K562 (cell line): ENCODE results near the gene NUP85. TPM values are rescaled to one million over a fixed set of nuclear protein-coding genes. Genes with fewer than 3 reads are reported as not detected.

Experiments
- ATAC-seq: fragments of 200-7000 bp; cut with Tn5 transposase; 3 replicates; pipeline ENCODE4 v1.9.1; 2020; ENCODE audit warnings: moderate library complexity
- BruUV-seq: library from RNA; stranded (reverse); fragments of 400-500 nt; replicated peaks from 2 replicates; lab custom pipeline; 2021; lab: Mats Ljungman, UMichigan
- CTCF ChIA-PET: fragments of 300-600 bp; formaldehyde crosslinking; extraction: SDS; loops from one replicate; lab custom pipeline; 2021; ENCODE audit warnings: low intra/inter-chr PET ratio; lab: Yijun Ruan, JAX
- POLR2A ChIA-PET: fragments of 300-600, 350-650 bp; sonication (Branson Sonifier 250); formaldehyde crosslinking; extraction: SDS; loops from one replicate; lab custom pipeline; 2021; ENCODE audit warnings: antibody characterized with exemption, inconsistent platforms; lab: Yijun Ruan, JAX
- DNase-seq, 4 experiments: peaks; one replicate each; pipeline versions ENCODE4 v3.0.0 to v3.0.0-alpha.2; 2011 to 2018; ENCODE audit warnings: low spot score in 3 of 4, mixed read lengths in 3 of 4; ENCODE audit errors: extremely low read depth in 1 of 4
- FAIRE-seq: peaks from 2 replicates; lab custom pipeline; 2011; peaks lifted over from hg19 to GRCh38; lab: Jason Lieb, UNC
- H2AFZ ChIP-seq: 2 replicates; pipeline ENCODE4 v1.6.0; 2011; ENCODE audit warnings: low read depth, low read length, control low read depth, inconsistent platforms
- H3K27ac ChIP-seq: fragments of 200-600 bp; 3 replicates; pipeline ENCODE4 v1.8.0; 2011; ENCODE audit warnings: low read depth, mild to moderate bottlenecking, control low read depth, inconsistent platforms, low read length, moderate library complexity, mixed read lengths; ENCODE audit errors: extremely low read depth
- H3K27me3 ChIP-seq, 2 experiments: fragments of 300-600 bp in 1 of 2; 2 replicates in 1 of 2; 3 replicates in 1 of 2; pipeline versions ENCODE4 v1.6.0 to v1.8.0; 2011; ENCODE audit warnings: inconsistent platforms in 2 of 2, low read length in 2 of 2, mild to moderate bottlenecking in 1 of 2, mixed read lengths in 1 of 2, moderate library complexity in 1 of 2; ENCODE audit not compliant: control insufficient read depth in 2 of 2, insufficient read depth in 2 of 2
- H3K36me3 ChIP-seq: fragments of 300-600 bp; 3 replicates; pipeline ENCODE4 v1.8.0; 2011; ENCODE audit warnings: mild to moderate bottlenecking, low read length, inconsistent platforms; ENCODE audit not compliant: control insufficient read depth, insufficient read depth
- H3K4me1 ChIP-seq, 2 experiments: fragments of 200-600 bp in 1 of 2; replicated peaks in 1 of 2; 2 replicates in 1 of 2; 3 replicates in 1 of 2; pipeline versions ENCODE4 v1.5.1 to v1.8.0; 2011; ENCODE audit warnings: inconsistent platforms in 2 of 2, low read length in 2 of 2, mild to moderate bottlenecking in 1 of 2, mixed read lengths in 1 of 2, moderate library complexity in 1 of 2; ENCODE audit not compliant: control insufficient read depth in 2 of 2, insufficient read depth in 2 of 2
- H3K4me2 ChIP-seq: 2 replicates; pipeline ENCODE4 v1.6.1; 2011; ENCODE audit warnings: low read length, control low read depth, inconsistent platforms, mixed read lengths; ENCODE audit not compliant: insufficient read depth
- H3K4me3 ChIP-seq: fragments of 200-600 bp; sonication (generic), shearing (Covaris generic); 2 replicates; pipeline ENCODE4 v1.5.1; 2016; ENCODE audit warnings: control low read depth, inconsistent platforms
- H3K79me2 ChIP-seq: fragments of 200-600 bp; 3 replicates; pipeline ENCODE4 v1.8.0; 2011; ENCODE audit warnings: low read length, inconsistent platforms; ENCODE audit not compliant: control insufficient read depth, insufficient read depth
- H3K9ac ChIP-seq, 2 experiments: 2 replicates each; pipeline versions ENCODE4 v1.6.0 to v1.6.1; 2011; ENCODE audit warnings: low read depth in 2 of 2, low read length in 2 of 2, control low read depth in 1 of 2, inconsistent platforms in 1 of 2, mild to moderate bottlenecking in 1 of 2, mixed read lengths in 1 of 2; ENCODE audit not compliant: insufficient read depth in 1 of 2
- H3K9me1 ChIP-seq: one replicate; pipeline ENCODE4 v1.6.0; 2011; ENCODE audit warnings: inconsistent platforms, mild to moderate bottlenecking, low read length, moderate library complexity; ENCODE audit not compliant: control insufficient read depth, insufficient read depth
- H3K9me3 ChIP-seq: replicated peaks from 2 replicates; pipeline ENCODE4 v1.5.1; 2011; ENCODE audit warnings: low read depth, low read length, inconsistent platforms; ENCODE audit not compliant: control insufficient read depth, insufficient read depth
- H4K20me1 ChIP-seq: replicated peaks from 2 replicates; pipeline ENCODE4 v1.6.1; 2011; ENCODE audit warnings: low read length, inconsistent platforms, mixed read lengths; ENCODE audit not compliant: control insufficient read depth, insufficient read depth
- BRD4 ChIP-seq: fragments of 200-600 bp; sonication (generic); IDR thresholded peaks from 2 replicates; pipeline ENCODE4 v1.6.1; 2017; ENCODE audit warnings: inconsistent platforms
- FOXA3 ChIP-seq, 2 experiments: fragments of 450-650 bp in 1 of 2; sonication (generic) in 1 of 2; formaldehyde crosslinking; IDR thresholded peaks in 1 of 2; conservative IDR thresholded peaks in 1 of 2; 2 replicates each; pipeline versions ENCODE4 v1.4.0 to v1.8.0; 2020 to 2022; ENCODE audit warnings: mild to moderate bottlenecking in 2 of 2, missing genetic modification reagents in 1 of 2
- KLF1 ChIP-seq: fragments of 450-650 bp; IDR thresholded peaks from 2 replicates; pipeline ENCODE4 v1.6.1; 2016; ENCODE audit warnings: missing genetic modification characterization, missing compliant biosample characterization
- NCOA6 ChIP-seq: fragments of 450-650 bp; IDR thresholded peaks from 2 replicates; pipeline ENCODE4 v1.6.1; 2017; ENCODE audit warnings: mild to moderate bottlenecking
- NR4A1 ChIP-seq, 2 experiments: fragments of 250-450 bp in 1 of 2; fragments of 450-650 bp in 1 of 2; sonication (Bioruptor Pico) in 1 of 2; IDR thresholded peaks; 2 replicates each; pipeline versions ENCODE4 v1.4.0 to v1.6.1; 2016 to 2020; ENCODE audit warnings: mild to moderate bottlenecking in 2 of 2, missing compliant biosample characterization in 1 of 2, missing genetic modification characterization in 1 of 2, moderate library complexity in 1 of 2
- RBM39 ChIP-seq: fragments of 200-400 bp; formaldehyde crosslinking; optimal IDR thresholded peaks from 2 replicates; pipeline ENCODE3; 2018; ENCODE audit warnings: low read depth, low read length
- TFAM ChIP-seq: fragments of 250-450 bp; sonication (Bioruptor Pico); conservative IDR thresholded peaks from 2 replicates; pipeline ENCODE4 v1.5.0; 2021; ENCODE audit warnings: mild to moderate bottlenecking, moderate library complexity
- WGBS: fragments of 100-300 bp; shearing (Covaris generic); methylation state at CpG from one replicate; pipeline ENCODE4 v1.1.6; 2016; ENCODE audit warnings: low coverage, mixed read lengths; ENCODE audit not compliant: insufficient coverage; ENCODE audit errors: missing lambda C conversion rate; 5-methylcytosine and 5-hydroxymethylcytosine counted together
- in situ Hi-C: fragments of 300-500 bp; cut with MboI; formaldehyde crosslinking; loops from 4 replicates; pipeline ENCODE4 v1.15.0; 2018; ENCODE audit warnings: inconsistent platforms, mixed read lengths
- intact Hi-C: fragments of 100-400 bp; cut with micrococcal nuclease; formaldehyde crosslinking; loops from 2 replicates; pipeline ENCODE4 v1.14.2; 2022
- polyA plus RNA-seq, 8 experiments: library from polyadenylated mRNA; depleted of rRNA in 4 of 8; stranded (reverse) in 5 of 8; unstranded in 3 of 8; fragments of >200 nt; fragmentation: Nextera tagmentation in 2 of 8; fragmentation: Illumina TruSeq in 1 of 8; extraction: Ambion mirVana in 2 of 8; extraction: Trizol in 1 of 8; gene quantifications; 2 replicates each; pipeline versions ENCODE4 v1.2.1 to v1.2.3, GENCODE V29; 2011 to 2014; ENCODE audit warnings: inconsistent platforms in 1 of 8, missing spikeins in 1 of 8
- total RNA-seq, 7 experiments: library from RNA; depleted of rRNA in 6 of 7; stranded (reverse); fragments of >200 nt in 6 of 7; fragmentation: Illumina TruSeq in 2 of 7; extraction: Trizol in 2 of 7; gene quantifications; 2 replicates each; pipeline versions ENCODE4 v1.2.1 to v1.2.3, GENCODE V29; 2011 to 2021; ENCODE audit warnings: low replicate concordance in 1 of 7
- TF ChIP-seq, protein P1 (sequence below): fragments of 450-650 bp; IDR thresholded peaks from 2 replicates; pipeline ENCODE4 v1.6.1; 2014; ENCODE audit warnings: low read depth, mild to moderate bottlenecking, moderate library complexity, borderline replicate concordance
- TF ChIP-seq, protein P2 (sequence below): fragments of 250-450 bp; sonication (Bioruptor Pico); IDR thresholded peaks from 2 replicates; pipeline ENCODE4 v1.8.0; 2022; ENCODE audit warnings: moderate library complexity, mild to moderate bottlenecking, inconsistent platforms
- TF ChIP-seq, protein P3 (sequence below): fragments of 450-650 bp; IDR thresholded peaks from 2 replicates; pipeline ENCODE4 v1.6.1; 2018; ENCODE audit warnings: mild to moderate bottlenecking, low read depth; ENCODE audit not compliant: partially characterized antibody
- TF ChIP-seq, protein P4 (sequence below): sonication (generic); formaldehyde crosslinking; IDR thresholded peaks from 2 replicates; pipeline ENCODE4 v1.8.1; 2023; ENCODE audit warnings: mild to moderate bottlenecking, missing genetic modification reagents, moderate library complexity

NUP85 gene
- total and polyA plus RNA-seq, 9 of the 15 experiments (the other 6 are each of a cell fraction or from before 2014, with no cell fraction given): 50.2 to 177 (median 110) TPM

DNA sequence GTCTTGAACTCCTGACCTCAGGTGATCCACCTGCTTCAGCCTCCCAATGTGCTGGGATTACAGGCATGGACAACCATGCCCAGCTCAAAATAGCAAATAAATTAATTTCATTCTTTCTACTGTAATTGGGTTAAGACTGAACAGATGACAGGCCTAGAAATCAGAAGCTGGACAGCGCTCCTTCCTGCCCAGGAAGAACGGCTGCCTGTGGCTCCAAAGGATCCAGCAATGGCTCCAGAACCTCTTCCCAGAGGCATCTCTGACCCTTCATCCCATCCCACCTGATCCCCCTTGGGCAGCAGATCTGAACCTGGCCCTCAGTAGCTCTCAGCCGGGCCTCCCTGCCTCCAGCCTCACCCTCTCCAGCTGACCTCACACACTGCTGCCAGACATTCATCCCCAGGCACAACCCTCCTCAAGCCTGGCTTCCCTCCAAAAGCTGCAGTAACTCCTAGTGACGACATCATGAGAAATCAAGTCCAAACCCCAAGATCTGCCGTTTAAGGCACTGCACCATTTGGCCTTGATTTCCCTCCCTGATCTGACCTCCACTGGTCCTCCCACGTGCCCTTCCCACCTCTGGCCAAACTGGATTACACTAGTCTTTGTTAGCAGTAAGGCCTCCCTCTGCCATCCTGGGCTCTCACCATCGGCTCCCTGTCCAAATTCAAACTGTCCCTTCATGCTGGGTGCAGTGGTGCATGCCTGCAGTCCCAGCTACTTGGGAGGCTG lies 68.7 kb downstream of the NUP85 start (continued):
- no peak for TF ChIP-seq NCOA6
- TF ChIP-seq, all 486 proteins: peak for 21

DNA sequence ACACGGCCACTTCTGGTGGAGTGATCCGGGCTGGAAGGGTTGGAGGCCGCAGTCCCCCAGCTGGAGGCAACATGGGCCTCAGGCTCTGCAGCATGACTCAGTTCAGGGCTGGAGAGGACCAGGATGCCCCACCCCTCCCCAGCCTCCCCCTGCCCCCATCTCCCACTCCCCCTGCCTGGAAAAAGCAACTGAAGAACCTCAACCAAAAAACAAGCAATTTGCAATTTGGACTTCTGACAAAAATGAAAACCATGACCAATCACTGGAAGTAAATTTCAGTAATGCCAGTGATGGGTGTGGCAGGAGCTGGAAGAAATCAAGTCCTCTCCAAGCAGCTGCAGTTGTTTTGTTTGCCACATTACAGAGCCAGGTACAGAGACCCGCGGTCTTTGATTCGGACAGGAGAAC lies 72.2 kb downstream of the NUP85 start:
- Histone ChIP-seq H3K4me1 (peaks cover 3 to 6% of the 10 kb centered on the region in 2 experiments; a peak in 3 of 5 replicates), H3K9me3 (no peaks in the 10 kb centered on the region), H3K27me3 (no peaks in the 10 kb centered on the region), H3K79me2 (peaks cover 8% of the 10 kb centered on the region; the same call in 2 of the 3 replicates), H3K9me1 (no peaks in the 10 kb centered on the region), H3K4me3 (no peak overlapping the region), H3K9ac (no peak overlapping the region), H3K4me2 (no peak overlapping the region)
- ATAC-seq (no peak), DNase-seq (peak in 2 of 4 experiments; percentile 18 to 25), FAIRE-seq (no peak)
- no TSS peak for BruUV-seq
- POLR2A ChIA-PET: interaction anchor here (0.6 to 1.5 kb wide), 4 partner anchors 9 to 178 kb away, joined by 3 to 6 read pairs (median 4); partner anchors contain the start of gene SLC25A19
- in situ Hi-C loops: no loop called here
- TF ChIP-seq FOXA3 (CRISPR knock-in tag; conservative IDR thresholded peaks at IDR 0.05 in 1 of 2, IDR thresholded peaks at IDR 0.05 in 1 of 2): no peak
- TF ChIP-seq, protein P1, sequence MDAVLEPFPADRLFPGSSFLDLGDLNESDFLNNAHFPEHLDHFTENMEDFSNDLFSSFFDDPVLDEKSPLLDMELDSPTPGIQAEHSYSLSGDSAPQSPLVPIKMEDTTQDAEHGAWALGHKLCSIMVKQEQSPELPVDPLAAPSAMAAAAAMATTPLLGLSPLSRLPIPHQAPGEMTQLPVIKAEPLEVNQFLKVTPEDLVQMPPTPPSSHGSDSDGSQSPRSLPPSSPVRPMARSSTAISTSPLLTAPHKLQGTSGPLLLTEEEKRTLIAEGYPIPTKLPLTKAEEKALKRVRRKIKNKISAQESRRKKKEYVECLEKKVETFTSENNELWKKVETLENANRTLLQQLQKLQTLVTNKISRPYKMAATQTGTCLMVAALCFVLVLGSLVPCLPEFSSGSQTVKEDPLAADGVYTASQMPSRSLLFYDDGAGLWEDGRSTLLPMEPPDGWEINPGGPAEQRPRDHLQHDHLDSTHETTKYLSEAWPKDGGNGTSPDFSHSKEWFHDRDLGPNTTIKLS: no peak
- TF ChIP-seq, protein P2, sequence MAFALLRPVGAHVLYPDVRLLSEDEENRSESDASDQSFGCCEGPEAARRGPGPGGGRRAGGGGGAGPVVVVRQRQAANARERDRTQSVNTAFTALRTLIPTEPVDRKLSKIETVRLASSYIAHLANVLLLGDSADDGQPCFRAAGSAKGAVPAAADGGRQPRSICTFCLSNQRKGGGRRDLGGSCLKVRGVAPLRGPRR (CRISPR knock-in tag): no peak
- no peak for TF ChIP-seq RBM39
- TF ChIP-seq NR4A1 (CRISPR knock-in tag; IDR thresholded peaks at IDR 0.05): no peak
- TF ChIP-seq NR4A1 (tag; IDR thresholded peaks at IDR 0.05): no peak
- TF ChIP-seq KLF1: no peak
- TF ChIP-seq, protein P3, sequence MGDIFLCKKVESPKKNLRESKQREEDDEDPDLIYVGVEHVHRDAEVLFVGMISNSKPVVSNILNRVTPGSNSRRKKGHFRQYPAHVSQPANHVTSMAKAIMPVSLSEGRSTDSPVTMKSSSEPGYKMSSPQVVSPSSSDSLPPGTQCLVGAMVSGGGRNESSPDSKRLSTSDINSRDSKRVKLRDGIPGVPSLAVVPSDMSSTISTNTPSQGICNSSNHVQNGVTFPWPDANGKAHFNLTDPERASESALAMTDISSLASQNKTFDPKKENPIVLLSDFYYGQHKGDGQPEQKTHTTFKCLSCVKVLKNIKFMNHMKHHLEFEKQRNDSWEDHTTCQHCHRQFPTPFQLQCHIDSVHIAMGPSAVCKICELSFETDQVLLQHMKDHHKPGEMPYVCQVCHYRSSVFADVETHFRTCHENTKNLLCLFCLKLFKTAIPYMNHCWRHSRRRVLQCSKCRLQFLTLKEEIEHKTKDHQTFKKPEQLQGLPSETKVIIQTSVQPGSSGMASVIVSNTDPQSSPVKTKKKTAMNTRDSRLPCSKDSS: no peak
- no peak for TF ChIP-seq TFAM (CRISPR knock-in tag)
- TF ChIP-seq, protein P4, sequence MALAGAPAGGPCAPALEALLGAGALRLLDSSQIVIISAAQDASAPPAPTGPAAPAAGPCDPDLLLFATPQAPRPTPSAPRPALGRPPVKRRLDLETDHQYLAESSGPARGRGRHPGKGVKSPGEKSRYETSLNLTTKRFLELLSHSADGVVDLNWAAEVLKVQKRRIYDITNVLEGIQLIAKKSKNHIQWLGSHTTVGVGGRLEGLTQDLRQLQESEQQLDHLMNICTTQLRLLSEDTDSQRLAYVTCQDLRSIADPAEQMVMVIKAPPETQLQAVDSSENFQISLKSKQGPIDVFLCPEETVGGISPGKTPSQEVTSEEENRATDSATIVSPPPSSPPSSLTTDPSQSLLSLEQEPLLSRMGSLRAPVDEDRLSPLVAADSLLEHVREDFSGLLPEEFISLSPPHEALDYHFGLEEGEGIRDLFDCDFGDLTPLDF (CRISPR knock-in tag): no peak
- TF ChIP-seq BRD4: no peak
- TF ChIP-seq, all 486 proteins: peak for 0
- no peak overlapping the region for H3K27ac ChIP-seq
- intact Hi-C loops: no loop called here
- no peaks in the 10 kb centered on the region for H4K20me1 ChIP-seq
- WGBS: 98% methylated on average over 3 of the region's 6 CpGs
- CTCF ChIA-PET: no interaction called here
- H3K36me3 ChIP-seq: peaks cover 74% of the 10 kb centered on the region
- H2AFZ ChIP-seq: no peak overlapping the region
